ENCODE measurements around the gene INSC.

- no peak for TF ChIP-seq EZH2 (IDR thresholded peaks at IDR 0.05; ENCODE audit: insufficient read depth, poor library complexity, severe bottlenecking)
- TF ChIP-seq EZH2phosphoT487 (IDR thresholded peaks at IDR 0.05; ENCODE audit: insufficient read depth, low read depth) = no peak
These were observed 120.1 kb downstream of the INSC start for GRCh38 chr11:15234796-15235195.

Data from GM23248 (cell line).